HG03571 (cell line): ENCODE results near the gene NFATC1.
"Not testable (repeated sequence)": the region's sequence is repeated elsewhere in the genome, so short reads cannot be mapped to it uniquely, and the experiment has no call there.

ENCODE experiments used
- ATAC-seq: cut with Tn5 transposase; IDR thresholded peaks from one replicate; pipeline ENCODE4 v1.9.1; 2021; ENCODE audit not compliant: unreplicated experiment

Gene NFATC1

DNA sequence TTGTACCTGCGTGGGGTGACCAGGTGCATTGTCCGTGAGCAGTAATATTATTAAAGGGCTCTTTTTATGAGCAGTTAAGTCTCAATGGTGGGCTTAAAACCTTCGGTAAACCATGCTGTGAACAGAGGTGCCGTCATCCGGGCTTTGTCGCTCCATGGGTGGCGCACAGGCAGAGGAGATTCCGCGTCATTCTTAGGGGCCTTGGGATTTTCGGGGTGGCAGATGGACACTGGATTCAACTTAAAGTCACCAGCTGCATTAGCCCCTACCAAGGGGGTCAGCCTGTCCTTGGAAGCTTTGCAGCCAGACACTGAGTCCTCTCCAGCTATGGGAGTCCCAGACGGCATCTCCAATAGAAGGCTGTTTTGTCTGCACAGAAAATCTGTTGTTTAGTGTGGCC lies 107.7 kb downstream of the NFATC1 start:
- ATAC-seq, result no peak

DNA sequence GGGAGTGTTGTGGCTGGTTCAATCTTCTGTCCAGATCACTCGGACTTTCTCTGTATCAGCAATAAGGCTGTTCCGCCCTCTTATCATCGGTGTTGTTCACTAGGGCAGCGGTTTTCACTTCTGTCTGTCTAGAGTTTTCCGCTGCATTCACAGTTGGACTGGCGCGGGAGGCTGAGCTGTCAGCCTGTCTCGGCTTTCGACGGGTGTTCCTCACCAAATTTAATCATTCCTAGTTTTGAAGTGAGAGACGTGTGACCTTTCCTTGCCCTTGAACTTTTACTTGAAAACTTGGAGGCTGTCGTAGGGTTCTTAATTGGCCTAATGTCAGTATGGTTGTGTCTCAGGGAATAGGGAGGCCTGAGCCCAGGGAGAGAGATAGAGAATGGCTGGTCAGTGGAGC lies 108.3 kb downstream of the NFATC1 start:
- no peak for ATAC-seq

GRCh38 chr18:79504495-79504894 lies 108.8 kb downstream of the NFATC1 start:
- not testable (repeated sequence) for ATAC-seq

- not testable (repeated sequence) for ATAC-seq
These were observed 109.7 kb downstream of the NFATC1 start for GRCh38 chr18:79505465-79505864.

DNA sequence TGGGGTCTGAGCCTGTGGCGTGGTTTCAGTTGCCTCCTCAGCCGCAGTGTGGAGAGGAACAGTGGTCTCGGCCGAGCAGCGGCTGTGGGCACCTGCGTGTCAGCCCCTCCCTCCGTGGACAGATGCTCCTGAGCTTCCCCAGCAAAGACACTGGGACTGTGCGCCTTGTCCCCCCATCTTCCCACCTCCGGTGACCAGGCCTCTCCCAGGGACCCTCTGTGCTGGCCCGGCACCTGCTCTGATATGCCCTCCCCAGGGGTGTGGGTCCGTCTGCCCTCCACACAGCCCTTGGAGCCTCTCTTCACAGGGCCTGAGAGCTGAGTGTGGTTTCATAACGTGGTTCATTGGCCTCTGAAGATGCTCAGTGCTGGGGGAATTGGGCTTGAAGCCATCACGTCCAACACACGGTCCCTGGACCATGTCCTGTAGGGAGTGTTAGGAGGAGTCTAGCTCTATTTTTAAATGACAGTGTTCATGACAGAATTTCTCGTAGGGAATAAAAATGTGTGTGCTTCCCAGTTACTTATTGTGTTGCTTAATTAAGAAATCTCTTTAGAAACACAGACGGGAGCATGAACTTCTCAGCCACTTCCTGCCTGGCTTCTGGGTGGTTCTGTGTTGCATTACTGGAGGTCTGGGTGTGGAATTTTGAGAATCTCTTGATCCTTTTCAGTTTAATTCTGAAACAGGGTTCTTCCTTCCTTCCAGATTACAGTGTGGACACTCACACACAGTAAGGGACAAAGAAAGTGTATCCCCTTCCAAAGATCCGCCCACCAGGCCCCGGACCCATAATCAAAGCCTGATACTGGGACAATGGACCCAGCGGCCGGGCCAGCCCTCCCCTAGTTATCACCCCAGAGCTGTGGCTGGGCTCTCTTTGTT lies 110.7 kb downstream of the NFATC1 start:
- ATAC-seq, result no peak

DNA sequence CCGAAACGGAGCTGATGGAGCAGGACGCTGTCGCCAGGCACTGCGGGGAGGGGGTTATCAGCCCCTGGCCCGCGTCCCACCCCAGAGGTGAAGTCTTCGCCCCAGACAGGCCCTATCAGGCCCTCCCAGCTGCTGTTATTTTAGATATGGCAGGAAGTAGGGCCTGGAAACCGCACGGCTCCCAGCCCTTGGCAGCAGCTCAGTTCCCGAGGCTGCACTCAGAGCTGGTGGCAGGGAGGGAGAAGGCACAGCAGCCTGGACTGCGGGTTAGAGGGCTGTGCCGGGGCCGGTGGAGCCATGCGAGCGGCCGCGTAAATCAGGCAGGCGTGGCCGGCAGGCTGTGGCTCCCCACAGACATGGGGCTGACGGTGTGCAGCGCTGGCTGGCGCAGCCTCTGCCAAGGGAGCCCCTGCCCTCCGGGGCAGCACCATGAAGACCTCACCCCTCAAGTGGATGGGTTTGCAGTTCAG lies 111.4 kb downstream of the NFATC1 start:
- no peak for ATAC-seq

DNA sequence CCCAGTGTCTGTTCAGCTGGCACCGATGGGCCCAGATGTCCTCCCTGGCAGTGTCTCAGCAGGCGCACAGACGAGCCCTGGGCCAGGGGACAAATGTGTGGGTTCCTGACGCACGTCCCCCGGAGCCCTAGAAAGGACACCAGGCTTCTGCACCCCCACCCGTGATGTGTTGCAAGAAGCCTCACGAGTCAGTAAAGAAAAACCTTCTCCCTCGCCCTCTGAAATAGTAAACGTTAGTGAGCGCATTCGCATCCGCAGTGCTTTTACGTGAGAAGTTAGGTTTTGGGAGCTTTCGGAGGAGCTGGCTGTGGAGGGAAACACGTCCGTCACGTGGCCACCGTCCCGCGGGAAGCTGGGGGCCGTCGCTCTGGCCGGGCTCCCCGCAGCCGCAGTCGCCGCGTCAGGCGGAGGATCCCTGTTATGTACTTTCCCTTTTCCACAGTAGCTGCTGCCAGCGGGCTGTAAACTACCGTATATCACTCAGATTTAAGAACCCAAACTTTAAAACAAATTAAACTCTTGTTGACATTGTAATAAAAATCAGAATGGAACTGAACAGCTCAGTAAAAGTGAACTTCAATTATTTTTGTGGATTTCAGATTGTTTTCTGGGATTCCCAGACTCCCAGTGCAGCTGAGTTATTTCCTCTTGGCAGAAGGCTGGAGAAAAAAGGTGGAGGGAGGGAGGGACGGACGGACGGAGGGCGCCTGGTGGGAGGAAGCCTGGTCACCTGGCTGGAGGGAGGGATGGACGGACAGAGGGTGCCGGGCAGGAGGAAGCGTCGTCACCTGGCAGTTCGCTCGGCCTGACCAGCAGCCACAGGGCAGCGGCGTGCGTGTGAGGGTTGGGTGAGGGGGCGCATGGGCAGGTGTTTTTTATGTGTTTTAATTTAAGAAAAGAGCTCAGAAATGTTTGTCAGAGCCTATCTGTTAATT lies 112.1 kb downstream of the NFATC1 start:
- no peak for ATAC-seq

- ATAC-seq, result peak; percentile 35
These were observed 113.1 kb downstream of the NFATC1 start for GRCh38 chr18:79508565-79509535.

DNA sequence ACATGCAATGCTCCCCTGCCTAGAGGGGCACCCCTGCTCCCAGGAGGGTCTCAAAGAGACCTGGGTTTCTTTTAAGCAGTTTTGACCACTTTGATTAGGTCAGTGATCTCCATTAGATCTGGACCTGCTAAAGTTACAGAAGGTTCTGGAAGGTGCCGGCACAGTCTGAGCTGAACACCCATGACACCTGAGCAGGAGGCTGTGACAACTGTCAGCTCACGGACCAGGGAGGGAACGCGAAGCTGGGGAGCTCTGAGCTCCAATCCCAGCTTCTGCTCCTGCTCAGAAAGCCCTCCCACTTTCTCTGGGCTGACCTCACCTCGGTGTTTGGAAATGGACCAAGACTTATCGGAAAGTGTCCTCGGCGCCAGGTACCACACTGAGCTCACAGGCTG lies 113.8 kb downstream of the NFATC1 start:
- no peak for ATAC-seq

DNA sequence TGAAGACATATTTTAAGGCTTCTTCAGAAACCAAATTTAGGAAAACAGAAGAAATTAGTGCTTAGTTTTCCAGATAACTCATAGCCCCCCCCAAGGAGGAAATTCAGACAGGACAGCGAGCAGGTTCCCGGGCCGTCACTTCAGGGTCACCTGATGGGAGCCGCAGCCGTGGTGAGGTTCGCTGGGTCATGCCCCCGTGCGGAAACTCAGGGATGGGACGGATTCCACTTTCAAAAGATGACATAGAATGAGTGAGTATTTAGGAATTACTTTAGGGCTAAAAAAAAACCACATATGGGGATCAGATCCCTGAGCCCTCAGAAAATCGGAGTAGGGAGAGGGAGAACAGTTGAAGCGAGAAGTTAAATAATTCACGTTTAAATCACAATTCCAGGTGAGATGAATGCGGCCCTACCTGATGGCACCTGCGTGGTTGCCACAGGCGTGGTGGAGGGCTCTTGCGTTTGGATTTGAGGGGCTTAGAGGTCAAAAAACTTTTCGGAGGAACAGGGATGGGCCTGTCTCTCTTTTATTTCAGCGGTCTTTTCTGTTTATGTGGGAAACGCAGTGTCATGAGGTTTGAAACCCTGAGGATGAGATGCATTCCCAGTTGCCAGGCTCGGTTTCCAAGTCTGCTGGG lies 114.4 kb downstream of the NFATC1 start:
- no peak for ATAC-seq

GRCh38 chr18:79510731-79511241 lies 115.1 kb downstream of the NFATC1 start:
- no peak for ATAC-seq

- no peak for ATAC-seq
These were observed 115.5 kb downstream of the NFATC1 start for GRCh38 chr18:79511271-79511670.

- no peak for ATAC-seq
These were observed 116.1 kb downstream of the NFATC1 start for GRCh38 chr18:79511671-79512301.

DNA sequence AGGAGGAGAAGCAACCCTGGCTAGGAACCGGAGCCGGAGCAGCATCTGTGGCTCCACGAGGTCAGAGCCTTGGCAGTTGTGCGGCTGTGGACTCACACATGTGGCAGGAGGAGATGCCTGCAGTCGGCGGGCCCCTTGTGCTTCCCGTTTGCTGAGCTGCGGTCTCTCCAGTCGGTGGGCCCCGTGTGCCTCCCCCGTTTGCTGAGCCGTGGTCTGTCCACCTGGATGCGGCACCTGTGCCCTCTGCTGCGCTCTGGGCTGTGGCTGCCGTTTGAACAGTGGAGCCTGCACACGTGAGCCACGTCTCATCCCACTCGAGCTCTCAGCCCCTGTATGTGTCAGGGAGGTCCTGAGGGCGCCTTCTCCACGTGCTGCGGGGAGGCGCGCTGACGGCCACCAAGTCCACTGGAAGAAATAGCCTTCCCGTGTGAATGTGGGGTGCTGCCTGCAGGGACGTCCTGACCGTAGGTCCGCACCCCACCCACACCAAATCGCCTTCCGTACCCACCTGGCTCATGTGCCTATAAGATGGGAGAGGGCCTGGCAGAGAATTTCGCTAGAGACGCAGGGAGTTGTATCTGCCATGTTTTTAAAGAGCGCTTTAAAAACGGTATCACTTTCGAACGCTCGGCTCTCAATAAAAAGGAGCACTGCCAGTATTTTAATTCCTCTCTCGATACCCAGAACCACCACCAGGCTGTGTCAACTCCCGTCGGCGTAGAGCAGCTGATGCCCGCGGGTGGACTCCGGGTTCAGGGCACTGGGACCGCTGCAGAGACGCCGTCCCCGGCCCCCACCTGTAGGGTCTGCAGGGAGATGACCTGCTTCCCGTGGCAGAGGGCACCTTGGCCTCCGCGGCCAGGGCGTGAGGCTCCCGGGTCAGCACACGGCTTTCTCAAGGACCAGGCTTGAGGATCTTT lies 117.0 kb downstream of the NFATC1 start:
- ATAC-seq, result no peak

DNA sequence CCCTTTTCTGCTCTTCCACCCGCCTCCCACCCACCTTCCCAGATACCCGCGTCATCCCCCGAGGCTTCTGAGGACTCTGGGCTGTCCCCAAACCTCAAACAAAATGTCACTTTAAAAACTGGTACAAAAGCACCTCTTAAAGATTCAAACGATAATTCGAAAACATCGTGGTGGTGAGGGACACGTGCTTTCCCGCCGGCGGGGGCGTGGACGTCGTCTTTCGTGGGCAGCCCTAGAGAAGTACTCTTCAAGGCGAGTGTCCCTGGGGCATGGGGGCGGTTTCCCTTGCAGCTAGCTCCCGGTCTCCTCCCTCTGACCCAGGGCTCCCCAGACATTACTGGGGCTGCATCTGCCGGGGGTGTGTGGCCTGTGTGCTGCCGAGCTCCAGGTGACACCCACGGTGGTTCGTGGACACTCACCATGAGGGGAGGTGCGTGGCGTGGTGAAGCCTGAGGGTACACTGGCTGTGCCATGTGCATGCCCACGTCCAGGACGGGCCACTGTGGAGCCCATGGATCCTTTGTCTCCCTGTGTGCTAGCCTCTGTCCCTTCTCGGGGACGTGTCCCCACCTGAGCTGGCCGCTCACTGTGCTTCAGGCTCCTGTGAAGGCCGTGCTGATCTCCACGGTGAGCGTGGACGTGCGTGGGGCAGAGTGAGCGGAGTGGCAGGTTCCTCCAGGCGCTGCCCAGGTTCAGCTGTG lies 117.8 kb downstream of the NFATC1 start:
- ATAC-seq, result no peak

DNA sequence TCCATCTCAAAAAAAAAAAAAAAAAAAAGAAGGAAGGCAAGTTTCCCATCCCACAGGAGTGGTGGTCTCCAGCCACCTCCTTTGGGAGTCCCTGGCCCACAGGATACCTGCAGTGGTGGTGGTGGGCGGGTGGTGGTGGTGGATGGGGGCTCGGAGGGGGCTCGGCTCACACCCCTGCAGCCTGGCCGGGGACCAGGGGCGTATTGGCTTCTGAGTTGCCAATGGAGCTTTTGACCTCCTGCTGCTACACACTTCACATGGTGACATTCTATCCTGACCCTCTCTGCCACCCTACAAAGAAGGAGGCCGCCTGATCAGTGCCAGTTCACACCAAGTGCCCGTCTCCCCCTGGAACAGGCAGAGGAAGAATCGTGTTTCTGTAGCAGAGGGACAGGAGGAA lies 119.6 kb downstream of the NFATC1 start:
- no peak for ATAC-seq

GRCh38 chr18:79515944-79516351 lies 120.2 kb downstream of the NFATC1 start:
- no peak for ATAC-seq
